Fibroblast of the aortic adventitia (primary cell): ENCODE measurements around the gene KIF21B. TPM values are rescaled to one million over a fixed set of nuclear protein-coding genes. Genes with fewer than 3 reads are reported as not detected.
"Not testable (repeated sequence)": the region's sequence is repeated elsewhere in the genome, so short reads cannot be mapped to it uniquely, and the experiment has no call there.

ENCODE experiments used
- DNase-seq: peaks from one replicate; pipeline ENCODE4 v3.0.0-alpha.2; 2010; ENCODE audit warnings: low read depth
- H3K4me3 ChIP-seq: 2 replicates; pipeline ENCODE4 v1.5.1; 2011; ENCODE audit warnings: low read depth, mild to moderate bottlenecking, control low read depth, low read length, moderate library complexity
- CTCF ChIP-seq: IDR thresholded peaks from 2 replicates; pipeline ENCODE4 v1.5.1; 2011; ENCODE audit warnings: mild to moderate bottlenecking, low read length, control low read depth, inconsistent platforms; ENCODE audit not compliant: insufficient read depth
- total RNA-seq: library from RNA; depleted of rRNA; stranded (reverse); fragments of >200 nt; gene quantifications from 2 replicates; pipeline ENCODE4 v1.2.3, GENCODE V29; 2012; ENCODE audit warnings: low replicate concordance

KIF21B gene
- total RNA-seq, 1 donor: under 0.01 TPM

- no peak for TF ChIP-seq CTCF
- DNase-seq: no peak
- no peak overlapping the region for H3K4me3 ChIP-seq
Measured at GRCh38 chr1:200970771-200971427, 52.6 kb downstream of the KIF21B start.

DNA sequence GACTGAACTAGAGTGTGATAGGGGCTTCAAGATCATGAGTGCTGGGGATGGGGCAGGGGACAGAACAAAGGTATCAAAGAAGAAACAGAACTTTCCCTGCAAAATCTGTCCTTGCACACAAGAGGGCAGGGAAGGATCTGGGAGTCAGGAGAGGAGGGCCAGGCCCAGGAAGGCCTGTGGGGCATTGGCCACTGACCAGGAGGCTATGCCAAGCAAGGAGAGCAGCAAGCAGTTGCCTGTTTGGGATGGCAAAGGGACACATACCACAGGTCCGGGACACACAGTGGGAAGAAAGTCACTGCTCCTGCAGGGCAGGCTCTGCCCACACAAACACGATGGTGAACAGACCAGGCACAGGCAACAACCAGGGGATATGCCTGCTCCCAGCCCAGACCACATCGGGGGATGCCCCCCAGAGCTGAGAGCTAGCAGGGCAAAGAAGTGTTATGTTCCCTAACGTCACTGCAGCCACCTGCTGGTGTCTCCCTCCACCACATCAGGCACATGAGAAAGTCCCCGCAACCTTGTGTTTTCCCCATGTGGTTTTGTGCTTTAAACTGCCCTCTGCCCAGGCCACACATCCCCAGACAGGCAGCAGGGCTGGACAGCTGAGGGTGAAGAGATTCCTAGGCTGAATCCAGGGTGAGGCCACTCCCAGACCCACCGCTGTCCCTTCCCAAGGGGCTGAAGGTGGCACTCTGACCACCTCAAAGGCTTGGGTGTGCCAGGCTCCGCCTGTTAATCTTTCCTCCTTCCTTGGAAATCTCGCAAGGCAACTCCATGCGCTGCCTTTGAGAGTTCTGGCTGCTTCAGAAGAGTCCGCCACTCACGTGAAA, 53.6 kb downstream of the KIF21B start:
- no peak overlapping the region for H3K4me3 ChIP-seq
- TF ChIP-seq CTCF: no peak
- no peak for DNase-seq

- no peak overlapping the region for H3K4me3 ChIP-seq
- TF ChIP-seq CTCF: no peak
- peak; percentile 25 for DNase-seq
Measured at GRCh38 chr1:200968469-200969410, 54.8 kb downstream of the KIF21B start.

- H3K4me3 ChIP-seq: no peak overlapping the region
- DNase-seq: no peak
- TF ChIP-seq CTCF: no peak
Measured at GRCh38 chr1:200967693-200968468, 55.6 kb downstream of the KIF21B start.

DNA sequence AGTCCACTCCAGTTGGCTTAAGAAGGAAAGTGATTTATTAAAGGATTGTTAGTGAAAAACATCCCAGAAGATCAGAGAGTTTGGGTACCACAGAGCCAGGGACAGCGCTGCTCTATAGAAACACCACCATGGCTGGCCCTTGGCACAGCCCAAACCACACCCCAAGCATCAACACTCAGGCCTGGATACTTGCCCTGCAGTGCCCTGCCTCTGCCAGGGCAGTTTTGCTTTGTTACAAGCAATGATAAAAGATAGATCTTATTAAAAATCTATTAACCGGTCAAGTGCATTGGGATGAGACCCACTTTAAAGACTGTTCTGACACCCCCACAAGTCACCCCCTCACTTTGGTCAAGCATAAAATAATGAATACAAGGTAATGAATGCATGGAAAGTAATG, 56.6 kb downstream of the KIF21B start:
- H3K4me3 ChIP-seq: no peak overlapping the region
- no peak for DNase-seq
- no peak for TF ChIP-seq CTCF

DNA sequence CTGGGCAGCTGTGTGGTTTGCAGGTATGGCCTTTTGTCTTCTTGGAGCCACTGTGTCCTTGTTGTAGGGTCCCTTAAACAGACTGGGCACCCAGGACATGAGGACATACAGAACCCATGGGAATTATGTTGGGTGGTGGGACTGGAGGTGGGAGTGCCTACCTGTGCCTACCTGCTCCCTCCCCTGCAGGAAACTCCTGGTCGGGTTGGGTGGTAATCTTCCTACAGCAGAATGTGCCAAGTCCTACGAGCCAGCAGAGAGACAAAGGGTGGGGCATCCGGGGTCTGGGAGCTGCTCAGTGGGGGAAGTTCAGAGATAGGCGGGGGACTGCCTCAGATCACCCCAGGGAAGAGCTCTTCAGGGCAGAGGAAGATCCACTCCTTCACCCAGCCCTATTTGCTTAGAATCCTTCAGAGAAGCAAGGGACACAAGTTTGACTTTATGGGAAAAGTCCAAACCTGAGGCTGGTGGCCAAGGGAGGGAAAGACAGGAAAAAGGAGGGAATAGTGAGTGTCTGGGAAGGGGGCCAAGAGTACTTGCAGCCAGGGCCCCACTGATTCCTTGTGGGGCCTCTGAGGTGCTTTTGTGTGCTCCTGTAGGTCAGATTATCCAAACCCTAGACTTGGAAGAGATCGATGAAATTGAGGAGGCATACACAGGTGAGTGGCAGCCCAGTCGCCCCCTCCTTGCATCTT, 58.3 kb downstream of the KIF21B start:
- DNase-seq: no peak
- no peak for TF ChIP-seq CTCF
- H3K4me3 ChIP-seq: no peak overlapping the region

- not testable (repeated sequence) for DNase-seq, H3K4me3 ChIP-seq
Measured at GRCh38 chr1:200963888-200964287, 59.6 kb downstream of the KIF21B start.
